ENCODE results near the gene VOPP1.
A peak's percentile ranks its signal among the peaks of the same experiment; 100 is the strongest.

The VOPP1 gene

DNA sequence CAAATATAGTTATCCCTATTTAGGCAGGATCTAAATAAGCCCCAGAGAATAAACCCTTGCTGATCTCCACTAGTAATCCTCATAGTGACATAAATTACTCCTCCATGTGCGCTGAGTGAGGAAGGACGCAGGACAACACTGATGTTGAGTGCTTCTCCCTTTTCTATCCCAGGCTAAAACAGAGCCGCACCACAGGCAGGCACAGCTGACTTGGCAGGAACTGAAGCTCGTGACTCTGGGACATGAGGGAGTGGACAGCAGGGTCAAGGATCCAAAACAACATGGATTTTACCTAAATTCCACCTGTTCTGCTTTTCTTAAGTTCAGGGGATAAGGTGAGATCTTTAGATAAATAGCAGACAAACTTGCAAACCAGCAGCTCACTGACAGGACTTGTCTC, 46.0 kb downstream of the VOPP1 start:
- TF ChIP-seq, protein P1, sequence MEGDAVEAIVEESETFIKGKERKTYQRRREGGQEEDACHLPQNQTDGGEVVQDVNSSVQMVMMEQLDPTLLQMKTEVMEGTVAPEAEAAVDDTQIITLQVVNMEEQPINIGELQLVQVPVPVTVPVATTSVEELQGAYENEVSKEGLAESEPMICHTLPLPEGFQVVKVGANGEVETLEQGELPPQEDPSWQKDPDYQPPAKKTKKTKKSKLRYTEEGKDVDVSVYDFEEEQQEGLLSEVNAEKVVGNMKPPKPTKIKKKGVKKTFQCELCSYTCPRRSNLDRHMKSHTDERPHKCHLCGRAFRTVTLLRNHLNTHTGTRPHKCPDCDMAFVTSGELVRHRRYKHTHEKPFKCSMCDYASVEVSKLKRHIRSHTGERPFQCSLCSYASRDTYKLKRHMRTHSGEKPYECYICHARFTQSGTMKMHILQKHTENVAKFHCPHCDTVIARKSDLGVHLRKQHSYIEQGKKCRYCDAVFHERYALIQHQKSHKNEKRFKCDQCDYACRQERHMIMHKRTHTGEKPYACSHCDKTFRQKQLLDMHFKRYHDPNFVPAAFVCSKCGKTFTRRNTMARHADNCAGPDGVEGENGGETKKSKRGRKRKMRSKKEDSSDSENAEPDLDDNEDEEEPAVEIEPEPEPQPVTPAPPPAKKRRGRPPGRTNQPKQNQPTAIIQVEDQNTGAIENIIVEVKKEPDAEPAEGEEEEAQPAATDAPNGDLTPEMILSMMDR (IDR thresholded peaks at IDR 0.05; ENCODE audit: low read depth, low read length, missing control alignments): no peak
- in situ Hi-C loops (cut with HindIII; ENCODE audit: low sequenced_read_pairs): no loop called here
- no peak overlapping the region for H3K4me3 ChIP-seq (ENCODE audit: low read depth, low read length)
- no peak for DNase-seq (ENCODE audit: low read depth)

DNA sequence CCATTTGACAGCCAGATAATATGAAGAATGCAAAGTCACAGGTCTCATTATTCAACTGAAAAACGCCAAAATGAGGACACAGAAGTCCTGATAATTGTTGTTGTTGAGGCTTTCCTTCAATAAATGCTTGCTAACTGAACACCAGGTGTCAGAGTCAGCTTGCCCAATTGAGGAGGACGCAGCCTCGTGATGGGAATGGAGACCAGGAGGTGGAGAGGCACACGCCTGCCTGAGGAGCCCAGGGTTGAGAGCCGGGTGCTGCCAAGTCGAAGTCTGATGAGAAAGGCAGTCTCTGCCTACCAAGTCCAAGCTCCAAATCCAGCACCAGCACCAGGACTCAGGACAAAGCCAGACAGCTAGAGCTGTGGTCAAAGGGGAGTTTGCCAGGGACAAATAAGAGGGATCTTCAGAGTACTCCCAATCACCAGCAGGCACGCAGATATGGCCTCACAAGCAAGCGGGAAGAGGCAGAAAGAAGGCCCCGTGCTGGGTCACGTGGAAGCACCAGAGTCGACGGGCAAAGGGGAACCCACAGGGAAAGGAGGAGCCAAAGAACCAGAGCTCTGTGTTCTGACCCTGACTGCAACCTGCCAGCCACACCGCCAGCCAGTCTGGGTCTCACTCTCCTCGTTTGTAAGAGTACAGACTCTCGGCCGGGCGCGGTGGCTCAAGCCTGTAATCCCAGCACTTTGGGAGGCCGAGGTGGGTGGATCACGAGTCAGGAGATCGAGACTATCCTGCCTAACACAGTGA, 47.6 kb downstream of the VOPP1 start:
- in situ Hi-C loops (cut with HindIII; ENCODE audit: low sequenced_read_pairs): no loop called here
- TF ChIP-seq, protein P1 (IDR thresholded peaks at IDR 0.05; ENCODE audit: low read depth, low read length, missing control alignments): peak; percentile 5
- DNase-seq (ENCODE audit: low read depth): no peak

DNA sequence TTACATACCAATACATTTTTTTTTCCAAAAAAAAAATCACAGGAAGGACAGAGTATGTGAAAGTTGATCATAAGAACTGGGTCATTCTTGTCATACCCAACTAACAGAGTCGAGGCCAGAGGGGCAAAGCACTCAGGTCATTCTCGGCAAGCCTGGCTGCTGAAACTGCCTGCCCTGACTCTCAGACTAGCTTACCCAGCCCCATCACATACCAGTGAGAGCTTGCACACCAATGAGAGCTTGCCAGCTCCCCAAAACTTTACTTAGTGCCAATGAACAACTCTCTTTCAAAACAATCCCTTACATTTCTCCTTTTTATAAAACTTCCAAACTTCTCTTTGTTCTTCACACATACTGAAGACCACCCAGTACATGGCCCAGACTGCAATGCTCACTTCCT, 48.9 kb downstream of the VOPP1 start:
- H3K4me3 ChIP-seq (ENCODE audit: low read depth, low read length): no peak overlapping the region
- TF ChIP-seq, protein P1 (IDR thresholded peaks at IDR 0.05; ENCODE audit: low read depth, low read length, missing control alignments): no peak
- in situ Hi-C loops (cut with HindIII; ENCODE audit: low sequenced_read_pairs): no loop called here
- DNase-seq (ENCODE audit: low read depth): no peak

More for the DNA sequence above, 47.6 kb downstream of the VOPP1 start:
- no peak overlapping the region for H3K4me3 ChIP-seq (ENCODE audit: low read depth, low read length)

DNA sequence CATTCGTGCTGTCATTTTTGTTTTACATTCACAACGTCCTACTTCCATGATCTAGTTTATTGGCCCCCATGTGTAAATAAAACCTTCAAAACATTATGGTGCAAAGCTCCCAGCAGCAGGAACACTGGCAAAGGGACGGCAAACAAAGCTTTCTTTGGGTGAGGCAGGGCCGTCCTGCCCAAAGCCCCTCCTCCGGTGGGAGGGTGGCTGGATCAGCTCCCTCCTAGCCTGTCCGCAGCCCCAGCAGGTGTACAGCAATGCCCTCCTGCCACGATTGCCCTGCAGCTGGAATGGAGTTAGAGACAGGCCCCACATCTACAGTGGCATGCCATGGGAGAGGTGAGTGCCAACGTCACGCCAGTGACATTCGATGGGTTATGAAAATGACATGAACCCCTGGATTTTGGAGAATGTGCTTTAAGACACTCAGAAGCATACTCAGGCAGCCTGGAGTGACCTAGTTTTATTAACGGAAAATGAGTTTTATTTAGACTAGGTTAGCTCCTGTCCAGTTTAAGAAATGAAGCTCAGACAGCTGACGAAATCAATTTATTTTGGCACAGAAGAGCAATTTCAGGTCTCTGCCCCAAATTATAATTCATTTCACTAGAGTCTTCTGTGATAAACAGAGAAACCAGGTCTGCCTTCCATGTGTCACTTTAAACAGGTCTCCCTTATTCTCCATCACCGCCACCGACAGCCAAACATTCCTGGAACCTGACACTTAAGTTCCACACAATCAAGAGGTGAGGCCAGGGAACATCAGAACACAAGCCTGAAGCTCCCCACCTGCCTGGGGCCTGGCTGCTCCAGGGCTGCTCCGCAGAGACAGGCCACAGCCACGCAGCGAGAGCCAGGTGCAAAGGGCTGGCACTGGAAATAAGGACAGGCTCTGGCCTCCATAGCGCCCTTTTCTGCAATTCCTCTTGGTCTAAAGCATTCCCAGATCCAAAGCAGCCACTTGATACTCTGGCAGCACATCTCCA, 50.1 kb downstream of the VOPP1 start:
- TF ChIP-seq, protein P1 (IDR thresholded peaks at IDR 0.05; ENCODE audit: low read depth, low read length, missing control alignments): no peak
- no peak overlapping the region for H3K4me3 ChIP-seq (ENCODE audit: low read depth, low read length)
- DNase-seq (ENCODE audit: low read depth): no peak
- in situ Hi-C loops (cut with HindIII; ENCODE audit: low sequenced_read_pairs): no loop called here

DNA sequence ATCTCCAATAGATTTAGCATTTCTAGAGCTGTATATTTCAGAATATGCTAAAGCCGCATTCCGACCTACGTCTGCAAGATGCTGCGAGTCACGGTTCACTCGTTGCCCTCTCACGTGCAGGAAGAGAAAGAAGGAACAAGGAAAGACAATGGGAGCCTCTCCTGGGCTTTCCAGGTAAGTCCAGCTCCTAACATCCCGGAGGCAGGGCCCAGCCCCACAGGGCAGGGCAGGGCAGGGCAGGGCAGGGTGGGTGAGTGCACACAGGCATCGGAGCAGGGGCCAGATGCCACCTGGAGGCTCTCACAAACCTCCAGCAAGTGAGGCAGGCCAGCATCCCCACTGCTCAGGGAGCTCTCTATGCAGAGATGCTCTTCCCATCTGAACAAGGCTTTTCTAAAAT, 50.8 kb downstream of the VOPP1 start:
- TF ChIP-seq, protein P1 (IDR thresholded peaks at IDR 0.05; ENCODE audit: low read depth, low read length, missing control alignments): no peak
- no peak overlapping the region for H3K4me3 ChIP-seq (ENCODE audit: low read depth, low read length)
- DNase-seq (ENCODE audit: low read depth): no peak
- in situ Hi-C loops (cut with HindIII; ENCODE audit: low sequenced_read_pairs): no loop called here

DNA sequence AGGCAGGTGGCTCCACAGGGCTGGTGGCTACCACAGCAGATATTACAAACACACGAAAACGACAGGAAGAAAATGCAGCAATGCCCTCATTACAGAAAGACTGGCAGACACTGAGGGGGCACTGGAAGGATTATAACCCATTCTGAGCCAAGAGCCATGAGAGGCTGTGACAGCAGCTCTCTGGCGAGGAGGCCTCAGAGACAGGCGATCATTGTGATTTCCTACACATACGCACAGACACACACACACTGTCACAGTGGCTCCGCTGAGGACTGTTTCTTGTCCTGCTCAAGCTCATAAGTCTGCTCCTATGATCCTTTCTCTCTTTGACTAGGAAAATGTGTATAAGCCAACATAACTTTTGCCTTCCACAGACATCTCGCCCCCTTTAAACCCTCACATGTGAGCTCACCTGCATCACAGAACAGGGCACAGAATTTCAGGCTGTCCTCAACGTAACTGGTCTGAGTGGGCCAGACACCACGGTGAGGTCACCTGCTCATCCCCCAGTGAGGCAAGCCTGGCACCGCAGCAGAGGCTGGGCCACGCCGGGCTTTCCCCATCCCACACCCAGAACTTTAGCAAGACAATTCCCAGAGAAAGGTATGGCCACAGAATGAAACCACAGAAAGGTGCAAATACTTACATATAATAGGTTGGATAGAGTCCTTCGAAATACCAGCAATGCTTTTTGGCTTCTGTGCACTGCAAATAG, 51.7 kb downstream of the VOPP1 start:
- no peak overlapping the region for H3K4me3 ChIP-seq (ENCODE audit: low read depth, low read length)
- in situ Hi-C loops (cut with HindIII; ENCODE audit: low sequenced_read_pairs): no loop called here
- TF ChIP-seq, protein P1 (IDR thresholded peaks at IDR 0.05; ENCODE audit: low read depth, low read length, missing control alignments): no peak
- no peak for DNase-seq (ENCODE audit: low read depth)
